ENCODE measurements around the gene ZNF417.
"Not testable (repeated sequence)": the region's sequence is repeated elsewhere in the genome, so short reads cannot be mapped to it uniquely, and the experiment has no call there.

Gene ZNF417

DNA sequence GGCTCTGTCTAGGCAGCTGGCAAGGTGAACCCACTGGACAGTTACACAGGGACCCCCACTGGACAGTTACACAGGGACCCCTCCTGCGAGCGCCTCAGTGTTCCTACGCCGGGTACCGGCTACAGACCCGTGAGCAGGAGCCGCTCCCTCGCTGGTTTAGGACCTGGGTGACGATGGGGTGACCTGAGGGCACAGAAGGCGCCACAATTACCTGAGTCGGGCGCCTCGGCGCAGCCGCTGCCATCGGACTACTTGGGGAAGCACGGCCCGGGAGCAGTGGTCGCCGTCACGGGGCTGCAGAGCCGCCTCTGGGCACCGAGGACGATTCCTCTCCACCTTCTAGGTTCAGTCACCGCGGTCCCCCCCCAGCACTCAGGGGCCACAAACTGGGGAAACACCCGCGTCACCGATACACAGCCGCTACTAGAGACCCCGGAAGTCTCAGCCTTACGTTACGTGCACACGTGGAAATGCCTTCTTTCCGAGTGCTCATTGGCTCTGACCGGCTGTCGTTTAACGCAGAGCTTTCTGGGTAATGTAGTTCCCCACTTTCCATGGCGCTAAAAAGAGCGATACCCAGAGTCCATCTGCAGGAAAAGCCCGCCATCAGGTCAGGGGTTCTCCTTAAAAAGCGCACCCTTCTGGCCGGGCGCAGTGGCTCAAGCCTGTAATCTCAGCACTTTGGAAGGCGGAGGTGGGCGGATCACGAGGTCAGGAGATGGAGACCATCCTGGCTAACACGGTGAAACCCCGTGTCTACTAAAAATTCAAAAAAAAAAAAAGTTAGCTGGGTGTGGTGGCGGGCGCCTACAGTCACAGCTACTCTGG is at the start of gene ZNF417:
TSS of gene ZNF417 (minus strand) at position 425 of the 828 bp plus-strand sequence. CDS start at position 244, 181 bp downstream.
- peak; percentile 95 for DNase-seq

DNA sequence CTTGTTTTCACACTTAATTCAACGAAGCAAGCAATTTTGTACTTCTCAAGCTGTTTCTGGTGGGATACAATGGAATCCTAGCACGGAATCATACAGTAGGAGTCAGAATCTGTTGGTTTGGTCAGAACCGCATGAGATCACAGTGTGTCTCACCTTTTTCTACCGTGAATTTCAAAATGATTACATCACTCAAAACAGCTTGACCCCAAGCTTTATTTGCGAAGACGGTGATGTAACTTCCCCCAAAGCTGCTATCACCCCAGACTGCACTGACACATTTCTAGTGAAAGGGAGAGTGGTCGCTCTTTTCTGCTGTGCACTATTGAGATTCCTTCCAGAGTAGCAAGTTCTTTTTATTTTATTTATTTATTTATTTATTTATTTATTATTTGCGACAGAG is 48.4 kb upstream of the ZNF417 start:
- DNase-seq, result no peak

DNA sequence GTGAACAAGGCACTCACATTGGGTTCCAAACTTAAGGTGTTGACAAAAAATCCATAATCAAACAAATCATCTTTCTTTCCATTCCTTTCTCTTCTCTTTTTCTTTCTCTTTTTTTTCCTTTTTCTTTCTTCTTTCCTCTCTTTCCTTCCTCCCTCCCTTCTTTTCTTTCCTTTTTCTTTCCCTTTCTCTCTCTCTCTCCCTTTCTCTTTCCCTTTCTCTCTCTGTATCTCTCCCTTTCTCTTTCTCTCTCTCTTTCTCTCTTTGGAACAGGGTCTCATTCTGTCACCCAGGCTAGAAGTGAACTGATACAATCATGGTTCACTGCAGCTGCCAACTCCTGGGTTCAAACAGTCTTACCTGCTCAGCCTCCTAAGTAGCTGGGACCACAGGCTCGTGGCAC is 45.4 kb upstream of the ZNF417 start:
- DNase-seq, result no peak

DNA sequence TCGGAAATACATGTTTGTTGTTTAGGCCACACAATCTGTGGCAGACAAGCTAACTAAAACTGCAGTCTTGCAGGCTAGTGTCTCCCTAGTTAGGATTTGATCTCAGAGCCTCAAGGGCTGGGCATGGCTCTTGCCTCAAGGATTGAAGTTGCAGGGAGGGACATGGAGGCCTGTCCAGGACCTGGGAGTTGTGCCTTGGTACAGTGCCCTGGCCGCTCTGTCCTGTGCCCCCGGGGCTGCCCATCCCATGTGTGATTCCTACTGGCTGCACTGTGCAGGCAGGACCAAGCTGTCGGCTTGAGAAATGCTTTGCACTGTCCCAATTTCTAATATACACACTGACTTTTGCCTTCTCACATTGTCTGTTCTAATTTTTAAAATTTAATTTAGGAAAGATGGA is 38.6 kb upstream of the ZNF417 start:
- DNase-seq, result no peak

DNA sequence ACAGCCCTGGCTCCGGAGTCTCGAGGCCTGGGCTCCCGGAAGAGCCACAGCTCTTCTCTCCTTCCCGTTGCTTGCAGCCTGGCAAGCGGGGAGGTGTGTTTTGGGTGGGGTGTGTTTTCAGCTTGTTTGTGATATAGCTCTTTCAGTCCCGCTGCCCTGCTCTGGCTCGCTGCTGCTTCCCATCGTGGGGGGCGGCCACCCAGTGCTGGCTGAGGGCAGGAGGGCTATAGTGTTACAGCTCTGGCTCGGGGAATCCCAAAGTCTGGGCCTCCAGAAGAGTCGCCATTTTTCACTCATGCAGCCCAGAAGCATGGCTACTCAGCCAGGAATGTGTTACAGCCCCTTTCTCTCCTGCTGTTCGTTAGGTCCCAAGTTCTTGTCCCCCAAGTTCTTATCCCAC is 33.3 kb upstream of the ZNF417 start:
- no peak for DNase-seq

DNA sequence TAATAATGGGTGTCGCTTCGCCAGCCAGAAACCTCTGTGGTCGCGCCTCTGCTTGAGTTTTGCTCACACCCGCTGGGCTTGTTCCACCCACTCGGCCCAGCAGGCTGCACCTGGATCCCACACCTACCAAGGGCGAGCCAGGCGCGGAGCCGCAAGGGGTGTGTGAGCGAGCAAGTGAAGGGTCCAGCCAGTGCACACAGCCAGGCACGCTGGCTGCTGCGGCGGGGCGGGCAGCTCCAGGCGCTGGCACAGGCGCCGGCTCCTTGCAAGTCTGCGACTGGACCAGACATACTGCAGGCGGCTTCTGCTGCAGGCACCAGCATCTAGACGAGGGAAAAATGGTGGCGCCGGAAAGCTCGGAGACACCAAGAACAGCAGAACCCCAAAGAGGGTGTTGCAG is 32.9 kb upstream of the ZNF417 start:
- no peak for DNase-seq

DNA sequence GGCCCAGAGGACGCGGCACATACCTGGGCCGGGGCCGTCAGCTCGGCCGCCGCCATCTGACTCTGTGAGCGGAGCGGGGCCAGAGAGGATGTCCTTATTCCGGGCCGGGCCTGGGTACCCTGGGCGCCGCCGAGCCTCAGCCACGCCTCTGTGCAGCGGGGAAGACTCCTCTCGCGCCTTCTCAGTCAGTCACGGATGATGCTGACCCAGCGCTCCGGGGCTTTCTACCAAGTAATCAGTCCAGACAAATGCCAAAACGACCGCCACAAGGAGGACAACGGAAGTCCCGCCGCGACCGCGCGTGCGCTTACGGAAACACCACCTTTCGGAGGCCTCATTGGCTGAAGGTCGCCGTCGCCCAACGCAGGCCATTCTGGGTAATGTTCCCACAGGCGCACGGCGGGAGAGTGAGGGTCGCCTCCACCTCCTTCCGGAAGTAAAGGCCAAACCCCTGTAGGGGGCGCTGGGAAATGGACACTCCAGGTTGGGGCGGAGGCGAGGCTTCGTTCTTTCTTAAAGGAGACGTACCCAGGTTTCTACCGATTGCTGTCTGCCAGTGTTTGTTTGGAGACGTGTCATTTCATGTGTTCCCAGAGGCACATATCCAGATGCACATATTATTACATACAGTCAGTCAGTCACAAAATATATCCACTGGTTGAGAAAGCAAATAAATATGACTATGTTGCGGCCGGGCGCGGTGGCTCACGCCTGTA is 31.2 kb upstream of the ZNF417 start, which contains the start of gene ZNF256:
TSS of gene ZNF256 (minus strand) at position 288 of the 716 bp plus-strand sequence. CDS start at position 56, 232 bp downstream.
- peak; percentile 92 for DNase-seq

DNA sequence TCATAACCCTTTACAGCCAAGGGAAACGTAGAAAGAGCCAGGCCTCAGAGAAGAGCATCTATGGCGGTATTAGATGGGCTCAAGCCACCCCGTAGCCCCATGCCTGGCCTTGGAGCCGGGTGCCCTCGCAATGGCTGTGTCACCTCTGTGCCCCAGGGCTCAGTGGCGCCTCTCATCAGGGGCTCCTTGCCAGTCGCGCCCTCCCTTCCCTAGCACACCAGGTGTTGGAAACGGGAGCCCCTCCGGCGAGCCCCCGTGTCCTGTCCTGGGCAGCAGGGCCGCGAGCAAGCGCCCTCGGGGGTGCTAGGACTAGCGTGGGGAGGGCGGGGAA is 30.7 kb upstream of the ZNF417 start:
- DNase-seq, result no peak

DNA sequence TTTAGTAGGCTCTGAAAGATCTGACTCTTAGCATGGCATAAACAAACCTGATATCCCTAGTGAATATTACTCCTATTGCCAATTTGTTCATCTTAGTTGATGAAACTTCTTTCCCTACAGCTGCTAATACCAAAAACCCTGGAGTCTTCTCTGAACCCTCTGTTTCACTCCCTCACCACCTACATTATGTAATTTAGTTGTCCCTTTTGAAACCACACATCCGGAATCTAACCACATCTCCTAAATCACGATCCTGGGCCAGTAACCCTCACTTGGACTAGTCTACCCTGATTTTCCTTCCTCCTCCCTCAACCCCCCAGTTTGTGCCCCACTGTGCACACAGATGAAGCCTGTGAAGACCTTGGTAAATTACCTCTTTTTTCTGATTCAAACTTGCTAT is 29.9 kb upstream of the ZNF417 start:
- no peak for DNase-seq

DNA sequence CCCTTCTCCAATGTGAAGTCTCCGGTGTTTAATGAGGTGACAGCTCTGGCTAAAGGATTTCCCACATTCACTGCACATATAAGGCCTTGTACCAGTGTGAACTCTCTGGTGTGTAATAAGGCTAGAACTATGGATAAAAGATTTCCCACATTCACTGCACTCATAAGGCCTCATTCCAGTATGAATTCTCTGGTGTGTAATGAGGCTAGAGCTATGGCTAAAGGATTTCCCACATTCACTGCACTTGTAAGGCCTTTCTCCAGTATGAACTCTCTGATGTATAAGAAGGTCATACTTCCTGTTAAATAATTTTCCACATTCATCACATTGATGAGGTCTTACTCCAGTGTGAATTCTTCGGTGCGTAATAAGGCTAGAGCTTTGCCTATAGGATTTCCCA is 25.2 kb upstream of the ZNF417 start:
- no peak for DNase-seq

DNA sequence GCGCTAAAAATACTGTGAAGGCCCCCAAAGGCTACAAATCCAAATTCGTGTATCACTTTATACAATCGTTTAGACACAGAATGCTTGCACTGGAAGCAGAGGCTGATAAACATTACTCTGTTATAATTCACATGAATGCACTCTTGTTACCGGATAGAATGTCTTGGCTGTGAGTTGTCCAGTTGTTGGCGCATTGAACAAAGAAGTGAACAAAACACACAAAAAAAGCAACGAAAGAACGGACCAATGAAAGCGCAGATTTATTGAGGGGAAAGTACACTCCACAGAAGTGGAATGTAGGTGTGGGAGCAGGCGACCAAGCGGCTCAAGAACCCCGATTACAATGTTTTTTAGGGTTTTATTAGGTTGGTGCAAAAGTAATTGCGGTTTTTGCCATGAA is 19.3 kb upstream of the ZNF417 start:
- DNase-seq, result no peak

DNA sequence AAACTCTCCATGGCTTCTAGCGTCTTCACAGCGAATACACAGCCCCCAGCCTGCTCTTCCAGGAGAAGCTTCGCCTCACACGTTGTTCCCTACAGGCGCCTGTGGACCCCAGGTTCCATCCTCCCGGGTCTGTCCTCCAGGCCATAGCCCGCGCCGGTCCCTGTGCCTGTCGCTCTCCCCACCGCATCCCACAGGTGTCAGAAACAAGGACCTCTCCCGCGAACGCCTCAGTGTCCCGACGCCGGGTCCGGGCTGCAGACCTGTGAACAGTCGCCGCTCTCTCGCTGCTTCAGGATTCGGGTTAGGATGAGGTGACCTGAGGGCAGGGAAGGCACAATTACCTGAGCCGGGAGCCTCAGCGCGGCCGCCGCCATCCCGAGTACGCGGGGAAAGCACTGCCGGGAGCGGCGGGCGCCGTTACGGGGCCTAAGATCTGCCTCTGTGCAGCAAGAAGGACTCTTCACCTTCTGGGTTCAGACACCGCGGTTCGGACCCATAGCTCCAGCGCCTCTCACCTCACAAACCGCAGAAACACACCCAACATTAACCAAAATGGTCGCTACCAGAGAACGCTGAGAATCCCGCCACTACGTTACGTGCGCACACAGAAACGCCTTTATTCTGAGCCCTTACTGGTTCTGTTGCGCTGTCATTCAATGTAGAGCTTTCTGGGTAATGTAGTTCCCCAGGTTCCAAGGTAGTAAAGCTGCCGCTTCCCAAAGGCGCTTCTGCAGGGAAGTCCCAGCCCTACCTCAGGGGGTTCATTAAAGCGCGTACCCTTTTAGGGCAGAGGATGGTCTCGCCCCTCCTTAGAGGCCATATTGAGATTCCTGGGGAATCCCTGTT is 18.7 kb upstream of the ZNF417 start, which contains the start of gene ZNF418:
TSS of gene ZNF418 (minus strand) at position 583 of the 846 bp plus-strand sequence. CDS start 1,580 bp downstream, outside the sequence.
- DNase-seq, result peak; percentile 73

DNA sequence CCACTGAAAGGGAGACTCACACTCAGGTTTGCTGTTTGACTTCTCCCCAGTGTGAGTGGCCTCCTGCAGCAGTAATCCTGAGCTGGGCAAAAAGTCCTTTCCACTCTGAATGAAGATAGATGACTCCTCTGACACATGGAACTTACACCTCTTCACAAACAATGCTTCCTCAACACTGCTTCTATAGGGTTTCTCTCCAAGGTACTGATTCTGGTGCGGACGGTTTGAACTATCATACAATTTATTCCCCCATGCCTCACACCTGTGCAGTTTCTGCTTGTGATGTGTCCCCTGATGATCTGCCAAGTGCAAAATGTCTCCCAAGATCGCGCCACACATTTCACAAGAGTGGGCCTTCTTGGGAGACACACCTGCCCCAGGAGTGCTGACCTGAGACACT is 11.2 kb upstream of the ZNF417 start:
- DNase-seq, result no peak

DNA sequence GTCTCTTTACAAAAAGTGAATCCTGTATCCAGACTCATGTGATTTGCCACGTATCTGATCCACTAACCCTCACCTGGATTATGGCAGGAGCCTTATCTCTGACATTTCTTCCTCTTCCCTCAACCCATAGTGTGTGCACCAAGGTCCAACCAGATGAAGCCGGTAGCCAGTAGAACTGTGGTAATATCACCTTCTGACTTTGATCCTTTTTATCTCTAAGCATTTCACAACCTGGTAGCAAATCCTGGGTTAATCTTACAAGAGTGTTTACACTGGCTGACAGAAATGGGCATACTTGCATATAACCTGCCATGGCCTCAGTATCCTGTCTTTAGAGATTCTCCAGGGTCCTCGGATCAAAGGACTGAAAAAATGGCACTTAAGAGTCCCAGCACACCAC is 1.9 kb downstream of the ZNF417 start:
- no peak for DNase-seq

DNA sequence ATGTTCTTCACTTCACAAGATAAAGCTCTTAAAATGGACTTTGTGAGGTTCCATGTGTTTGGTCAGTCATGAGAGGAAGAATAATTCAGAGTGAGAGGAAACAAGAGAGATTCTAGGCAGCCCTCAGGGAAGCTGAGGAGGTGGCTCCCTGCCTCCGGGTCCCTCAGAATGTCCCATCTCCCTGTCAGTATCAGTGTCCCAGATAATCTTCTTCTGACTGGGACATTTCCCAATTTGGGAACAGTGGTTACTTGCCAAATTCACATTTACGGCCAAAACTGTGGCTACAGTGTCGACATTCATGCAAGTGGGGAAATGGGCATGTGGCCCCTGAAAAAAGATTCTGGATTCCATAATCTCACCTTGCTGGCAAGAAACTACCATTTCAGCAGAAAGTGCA is 9.0 kb downstream of the ZNF417 start:
- DNase-seq, result no peak

DNA sequence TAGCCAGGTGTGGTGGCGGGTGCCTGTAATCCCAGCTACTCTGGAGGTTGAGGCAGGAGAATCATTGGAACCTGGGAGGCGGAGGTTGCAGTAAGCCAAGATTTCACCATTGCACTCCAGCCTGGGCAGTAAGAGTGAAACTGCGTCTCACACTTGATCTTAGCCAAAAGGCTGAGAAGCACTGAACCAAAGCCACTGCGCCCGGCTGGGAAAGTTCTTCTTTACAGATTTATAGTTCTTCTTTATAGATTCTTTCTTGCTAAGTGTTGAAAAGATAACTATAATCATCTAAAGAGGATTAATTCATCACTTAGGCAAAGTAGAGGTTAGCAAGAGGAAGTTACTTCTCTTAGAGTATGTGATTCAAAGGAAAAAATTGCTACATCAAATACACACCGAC is 11.1 kb downstream of the ZNF417 start:
- DNase-seq, result no peak

DNA sequence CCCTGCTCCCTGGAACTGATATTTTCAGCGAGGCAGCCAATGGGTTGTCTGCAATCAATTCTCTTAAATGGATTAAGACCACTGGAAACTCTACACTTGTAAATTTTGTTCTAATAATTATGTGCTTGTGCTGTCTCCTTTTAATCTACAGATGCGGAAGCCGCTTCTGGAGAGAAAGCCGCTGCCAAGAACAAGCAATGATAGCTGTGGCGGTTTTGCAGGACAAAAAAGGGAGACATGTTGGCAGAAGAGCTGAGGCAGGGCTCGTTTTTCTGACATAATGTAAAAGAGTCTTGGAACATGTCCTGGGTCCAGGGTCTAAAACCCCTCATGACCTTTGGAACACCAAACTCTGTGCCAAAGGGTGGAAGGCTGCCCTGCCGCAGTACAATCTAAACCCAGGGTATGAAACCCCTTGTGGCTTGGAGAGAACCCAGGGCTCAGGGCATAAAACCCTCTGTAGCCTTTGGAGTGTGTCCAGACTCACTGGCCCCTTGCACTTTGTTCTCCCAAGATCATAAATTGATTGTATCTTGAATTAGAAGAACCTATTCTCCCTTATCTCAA is 12.7 kb downstream of the ZNF417 start:
- DNase-seq, result no peak

DNA sequence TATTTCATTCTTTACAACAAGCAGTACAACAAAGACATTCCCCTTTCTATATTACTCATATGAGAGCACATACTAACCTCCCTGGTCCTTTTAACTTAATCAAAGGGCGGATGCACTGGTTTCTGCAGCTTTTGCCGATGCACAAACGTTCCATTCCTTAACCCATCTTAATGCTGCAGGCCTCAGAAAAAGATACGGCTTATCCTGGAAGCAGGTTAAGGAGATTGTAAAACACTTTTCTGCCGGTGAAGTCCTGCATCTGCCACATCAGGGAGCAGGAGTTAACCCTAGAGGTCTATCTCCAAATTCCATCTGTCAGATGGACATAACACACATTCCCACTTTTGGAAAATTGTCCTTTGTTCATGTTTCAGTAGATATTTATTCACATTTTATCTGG is 16.1 kb downstream of the ZNF417 start:
- DNase-seq, result no peak

DNA sequence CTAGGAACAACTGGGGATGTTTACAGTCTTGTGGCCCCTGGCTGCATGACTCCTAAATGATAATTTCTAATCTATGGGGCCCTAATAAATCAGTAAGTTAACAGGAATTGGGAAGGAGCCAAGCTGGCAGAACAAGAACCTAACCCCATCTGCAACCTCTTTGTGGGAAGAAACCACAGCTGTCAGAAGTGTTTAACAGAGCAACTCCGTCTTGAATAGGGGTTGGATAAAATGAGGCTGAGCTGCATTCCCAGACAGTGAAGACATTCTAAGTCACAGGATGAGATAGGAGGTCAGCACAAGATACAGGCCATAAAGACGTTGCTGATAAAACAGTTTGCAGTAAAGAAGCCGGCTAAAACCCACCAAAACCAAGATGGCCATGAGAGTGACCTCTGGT is 25.7 kb downstream of the ZNF417 start:
- DNase-seq, result not testable (repeated sequence)

DNA sequence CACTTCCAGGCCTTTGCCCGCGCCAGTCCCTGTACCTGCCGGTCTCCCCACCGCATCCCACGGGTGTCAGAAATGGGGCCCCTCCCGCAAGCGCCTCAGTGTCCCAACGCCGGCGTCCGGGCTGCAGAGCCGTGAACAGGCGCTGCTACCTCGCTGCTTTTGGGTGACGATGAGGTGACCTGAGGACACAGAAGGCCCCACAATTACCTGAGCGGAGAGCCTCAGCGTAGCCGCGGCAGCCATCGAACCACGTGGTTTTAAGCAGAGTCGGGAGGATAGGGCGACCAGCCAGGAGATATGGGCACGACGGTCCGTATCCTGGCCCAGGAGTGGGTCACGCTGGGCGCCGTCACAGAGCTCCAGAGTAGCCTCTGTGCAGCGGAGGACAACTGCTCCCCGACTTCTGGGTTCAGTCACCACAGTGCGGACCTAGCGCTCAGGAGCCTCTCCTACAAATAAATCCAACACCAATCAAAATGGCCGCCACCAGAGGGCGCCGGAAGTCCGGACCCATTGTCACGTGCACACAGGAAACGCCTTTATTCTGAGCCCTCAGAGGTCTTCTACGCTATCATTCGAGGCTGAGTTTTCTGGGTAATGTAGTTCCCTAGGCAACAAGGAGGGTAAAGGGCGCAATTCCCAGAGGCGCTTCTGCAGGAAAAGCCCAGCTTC is 27.7 kb downstream of the ZNF417 start, which contains the start of gene ZNF814:
TSS of gene ZNF814 (minus strand) at position 478 of the 672 bp plus-strand sequence. CDS start at position 243, 235 bp downstream.
- peak; percentile 90 for DNase-seq

DNA sequence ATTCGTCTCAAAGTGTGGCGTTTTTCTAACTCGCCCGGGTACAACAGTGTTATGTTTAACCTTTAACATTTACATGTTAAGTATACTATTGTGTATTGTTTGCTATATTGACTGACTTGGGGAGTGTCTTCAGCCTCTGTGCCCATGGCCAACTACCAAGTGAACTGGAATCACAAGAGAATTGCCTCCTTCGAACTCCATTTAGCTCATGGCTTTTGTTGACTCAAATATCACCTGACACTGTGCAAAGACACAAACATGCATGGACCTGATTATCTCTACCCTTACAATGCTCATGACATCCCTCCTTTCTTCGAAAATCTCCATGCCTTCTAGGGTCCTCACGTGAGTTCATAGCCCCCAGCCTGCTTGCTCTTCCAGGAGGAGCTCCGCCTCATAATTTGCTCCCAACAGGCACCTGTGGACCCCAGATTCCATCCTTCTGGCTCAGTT is 28.3 kb downstream of the ZNF417 start:
- no peak for DNase-seq
